Heart left ventricle (tissue), 16 donors: ENCODE results near the gene LRP5. TPM values are rescaled to one million over a fixed set of nuclear protein-coding genes. Genes with fewer than 3 reads are reported as not detected.

Experiments used
- ATAC-seq, 4 donors: fragments of 200-7000 bp; cut with Tn5 transposase; one replicate each; pipeline ENCODE4 v1.9.1; 2020 to 2022; ENCODE audit warnings: moderate library complexity in 4 of 4, mild to moderate bottlenecking in 3 of 4, moderate number of reproducible peaks in 1 of 4
- DNase-seq, 5 donors: peaks; one replicate each; pipeline ENCODE4 v3.0.0-alpha.2; 2020
- H3K27ac ChIP-seq, 12 donors: fragments of 200-600 bp; sonication (generic) in 4 of 12; one replicate each; pipeline versions ENCODE4 v1.5.0 to v1.8.0; 2016 to 2022; ENCODE audit warnings: mild to moderate bottlenecking in 2 of 12
- H3K27me3 ChIP-seq, 9 donors: fragments of 200-600 bp; sonication (generic) in 2 of 9; one replicate each; pipeline versions ENCODE4 v1.5.1 to v1.8.0; 2016 to 2022; ENCODE audit warnings: mild to moderate bottlenecking in 3 of 9
- H3K36me3 ChIP-seq, 9 donors: fragments of 200-600 bp; sonication (generic) in 2 of 9; one replicate each; pipeline versions ENCODE4 v1.5.0 to v1.8.0; 2018 to 2022; ENCODE audit warnings: mild to moderate bottlenecking in 2 of 9
- H3K4me1 ChIP-seq, 12 donors: fragments of 200-600 bp; sonication (generic) in 4 of 12; one replicate each; pipeline versions ENCODE4 v1.5.0 to v1.8.0; 2016 to 2022; ENCODE audit warnings: mild to moderate bottlenecking in 3 of 12
- H3K4me3 ChIP-seq, 12 donors: fragments of 200-600 bp; sonication (generic) in 4 of 12; one replicate each; pipeline versions ENCODE4 v1.5.0 to v1.8.0; 2017 to 2022; ENCODE audit warnings: mild to moderate bottlenecking in 9 of 12, moderate library complexity in 4 of 12
- H3K9me3 ChIP-seq, 12 donors: fragments of 200-600 bp; sonication (generic) in 4 of 12; one replicate each; pipeline versions ENCODE4 v1.5.0 to v1.8.0; 2016 to 2022; ENCODE audit warnings: mild to moderate bottlenecking in 1 of 12
- POLR2A ChIP-seq, 2 donors: fragments of 450-650 bp; IDR thresholded peaks; one replicate each; pipeline ENCODE4 v1.6.1; 2017; ENCODE audit warnings: antibody characterized with exemption in 2 of 2, mild to moderate bottlenecking in 2 of 2, moderate library complexity in 2 of 2
- WGBS, 4 donors: extraction: QIAGEN DNeasy Blood & Tissue Kit in 2 of 4; methylation state at CpG; one replicate each; pipeline versions ENCODE4 v1.1.5 to v1.1.7; 2013 to 2018; 5-methylcytosine and 5-hydroxymethylcytosine counted together
- intact Hi-C, 10 donors: fragments of 100-400 bp; cut with DNase I; formaldehyde crosslinking; loops; one replicate each; pipeline versions ENCODE4 v1.11.1 to v1.14.2; 2022
- polyA plus RNA-seq, 2 donors: library from polyadenylated mRNA; stranded (reverse); fragments of 200-250 nt; gene quantifications; one replicate each; pipeline ENCODE4 v1.2.3, GENCODE V29; 2013
- total RNA-seq, 9 donors: library from RNA; depleted of rRNA in 2 of 9; stranded (reverse); fragments of >200 nt in 2 of 9; fragmentation: NEBNext Ultra II Directional in 3 of 9; extraction: Animal tissue kit (Norgen Biotek cat#: 25700) in 3 of 9; gene quantifications; one replicate each; pipeline versions ENCODE4 v1.1.0 to v1.2.4, GENCODE V29; 2016 to 2023
- TF ChIP-seq, protein P1 (sequence below), 12 donors: fragments of 200-600 bp; sonication (generic) in 4 of 12; IDR thresholded peaks; one replicate each; pipeline versions ENCODE4 v1.5.0 to v1.8.0; 2018 to 2022; ENCODE audit warnings: antibody characterized with exemption in 12 of 12, mild to moderate bottlenecking in 5 of 12
- donor health status: ischemic (EF 13 %, LVEDD 7.1; RV severe dilation, severe dysfunction).
- donor health status: healthy with polysubstance abuse.
- donor health status: DM: no; HTN: yes; CAD: no.
- donor health status: DM: no; HTN: no; CAD: no.
- donor health status: ischemic (EF 25% LVEDD 6.9; RV normal size, moderate dysfunction).
- donor health status: ischemic (EF 25% LVEDD 5.7; RV mildly dilated, moderate dysfunction).
- donor health status: healthy.
- donor health status: DM: yes; HTN: yes; CAD: no.
- donor health status: ischemic (EF 35%, LVEDD 5.7; RV mildly dilated, moderate dysfunction).
- donor health status: nonischemic (EF 11% LVEDD 7.7; RV severe dilation, severe dysfunction).
- donor health status: DM: yes; HTN: yes; CAD: no.
- donor health status: PGD.
- donor health status: ischemic (EF 29% LVEDD 5.4; RV normal size, mild dysfunction).
- donor health status: nonischemic (EF 23%, LVEDD 6.1; RV moderate dilation, normal function).

Gene LRP5
- total and polyA plus RNA-seq, 11 donors: 30.2 to 62.5 (median 39.8) TPM

DNA sequence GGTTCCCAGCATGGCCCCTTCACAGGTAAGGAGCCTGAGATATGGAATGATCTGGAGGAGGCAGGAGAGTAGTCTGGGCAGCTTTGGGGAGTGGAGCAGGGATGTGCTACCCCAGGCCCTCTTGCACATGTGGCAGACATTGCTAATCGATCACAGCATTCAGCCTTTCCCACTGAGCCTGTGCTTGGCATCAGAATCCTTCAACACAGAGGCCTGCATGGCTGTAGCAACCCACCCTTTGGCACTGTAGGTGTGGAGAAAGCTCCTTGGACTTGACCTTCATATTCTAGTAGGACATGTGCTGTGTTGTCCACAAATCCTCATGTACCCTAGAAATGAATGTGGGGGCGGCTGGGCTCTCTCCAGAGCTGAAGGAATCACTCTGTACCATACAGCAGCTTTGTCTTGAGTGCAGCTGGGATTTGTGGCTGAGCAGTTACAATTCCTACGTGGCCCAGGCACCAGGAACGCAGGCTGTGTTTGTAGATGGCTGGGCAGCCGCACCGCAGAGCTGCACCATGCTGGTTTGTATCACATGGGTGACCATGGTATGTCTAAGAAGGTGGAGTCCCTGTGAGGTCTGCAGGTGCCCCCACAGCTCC lies 126.4 kb downstream of the LRP5 start:
- no peak for ATAC-seq
- 72 to 90% (median 81%) methylated on average over 6 of the region's 6 CpGs for whole genome bisulfite sequencing, 4 donors
- intact Hi-C loops: no loop called here
- no peak overlapping the region for H3K4me3 ChIP-seq
- H3K4me1 ChIP-seq: peaks cover 3 to 27% (median 20%) of the 10 kb centered on the region in 12 donors
- H3K36me3 ChIP-seq: peaks cover 0 to 87% (median 67%) of the 10 kb centered on the region in 9 donors
- no peaks in the 10 kb centered on the region for H3K27me3 ChIP-seq
- no peak for TF ChIP-seq POLR2A (IDR thresholded peaks at IDR 0.05)
- TF ChIP-seq, protein P1, sequence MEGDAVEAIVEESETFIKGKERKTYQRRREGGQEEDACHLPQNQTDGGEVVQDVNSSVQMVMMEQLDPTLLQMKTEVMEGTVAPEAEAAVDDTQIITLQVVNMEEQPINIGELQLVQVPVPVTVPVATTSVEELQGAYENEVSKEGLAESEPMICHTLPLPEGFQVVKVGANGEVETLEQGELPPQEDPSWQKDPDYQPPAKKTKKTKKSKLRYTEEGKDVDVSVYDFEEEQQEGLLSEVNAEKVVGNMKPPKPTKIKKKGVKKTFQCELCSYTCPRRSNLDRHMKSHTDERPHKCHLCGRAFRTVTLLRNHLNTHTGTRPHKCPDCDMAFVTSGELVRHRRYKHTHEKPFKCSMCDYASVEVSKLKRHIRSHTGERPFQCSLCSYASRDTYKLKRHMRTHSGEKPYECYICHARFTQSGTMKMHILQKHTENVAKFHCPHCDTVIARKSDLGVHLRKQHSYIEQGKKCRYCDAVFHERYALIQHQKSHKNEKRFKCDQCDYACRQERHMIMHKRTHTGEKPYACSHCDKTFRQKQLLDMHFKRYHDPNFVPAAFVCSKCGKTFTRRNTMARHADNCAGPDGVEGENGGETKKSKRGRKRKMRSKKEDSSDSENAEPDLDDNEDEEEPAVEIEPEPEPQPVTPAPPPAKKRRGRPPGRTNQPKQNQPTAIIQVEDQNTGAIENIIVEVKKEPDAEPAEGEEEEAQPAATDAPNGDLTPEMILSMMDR (IDR thresholded peaks at IDR 0.05): no peak
- H3K27ac ChIP-seq: peak overlapping the region in 2 of 12 donors; percentile 66 to 78
- H3K9me3 ChIP-seq: no peaks in the 10 kb centered on the region
- peak in 1 of 5 donors; percentile 9 for DNase-seq

DNA sequence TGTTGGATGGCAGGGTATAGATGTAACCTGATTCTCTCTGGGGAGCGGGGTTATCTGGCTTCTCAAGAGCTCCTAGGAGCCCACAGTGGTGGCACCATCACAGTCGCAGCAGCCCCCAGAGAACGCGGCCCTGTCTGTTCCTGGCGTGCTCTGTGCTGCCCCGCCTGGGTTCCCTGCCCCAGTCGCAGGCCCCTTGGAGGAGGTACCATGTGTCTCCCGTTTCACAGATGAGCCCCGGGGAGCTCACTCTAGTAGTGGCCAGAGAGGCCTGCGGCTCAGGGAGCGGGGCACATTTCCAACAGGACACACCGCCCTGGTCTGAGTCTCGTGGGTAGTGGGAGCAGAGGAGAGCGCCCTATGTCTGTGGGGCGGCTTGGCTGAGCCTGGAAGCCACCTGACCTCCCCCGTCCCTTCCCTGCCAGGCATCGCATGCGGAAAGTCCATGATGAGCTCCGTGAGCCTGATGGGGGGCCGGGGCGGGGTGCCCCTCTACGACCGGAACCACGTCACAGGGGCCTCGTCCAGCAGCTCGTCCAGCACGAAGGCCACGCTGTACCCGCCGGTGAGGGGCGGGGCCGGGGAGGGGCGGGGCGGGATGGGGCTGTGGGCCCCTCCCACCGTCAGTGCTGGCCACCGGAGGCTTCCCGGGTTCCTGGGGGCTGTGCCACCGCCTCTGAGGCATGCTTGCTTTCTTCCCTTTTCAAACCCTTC lies 127.1 kb downstream of the LRP5 start:
- Histone ChIP-seq H3K4me3 (no peak overlapping the region), H3K9me3 (no peaks in the 10 kb centered on the region), H3K36me3 (peaks cover 0 to 81% (median 60%) of the 10 kb centered on the region in 9 donors), H3K27ac (peak overlapping the region in 2 of 12 donors; percentile 1 to 19), H3K27me3 (no peaks in the 10 kb centered on the region), H3K4me1 (peaks cover 3 to 27% (median 20%) of the 10 kb centered on the region in 12 donors)
- no peak for TF ChIP-seq POLR2A (IDR thresholded peaks at IDR 0.05)
- TF ChIP-seq, protein P1 (IDR thresholded peaks at IDR 0.05): no peak
- WGBS, 4 donors: 74 to 84% (median 76%) methylated on average over 5 to 38 of the region's 38 CpGs
- no peak for DNase-seq
- intact Hi-C loops: loop anchor here in 5 of 10 donors (10.0 kb wide), 3 partner anchors 45 to 145 kb away; no protein-coding TSS in a partner anchor
- no peak for ATAC-seq

- Histone ChIP-seq H3K27ac (peak overlapping the region in 1 of 12 donors; percentile 34), H3K9me3 (no peaks in the 10 kb centered on the region), H3K36me3 (peaks cover 0 to 74% (median 53%) of the 10 kb centered on the region in 9 donors), H3K4me1 (peaks cover 3 to 24% (median 20%) of the 10 kb centered on the region in 12 donors), H3K4me3 (no peak overlapping the region), H3K27me3 (no peaks in the 10 kb centered on the region)
- DNase-seq: no peak
- ATAC-seq: no peak
- WGBS, 4 donors: 87 to 92% (median 90%) methylated on average over 8 of the region's 8 CpGs
- no peak for TF ChIP-seq POLR2A (IDR thresholded peaks at IDR 0.05)
- TF ChIP-seq, protein P1 (IDR thresholded peaks at IDR 0.05): no peak
- intact Hi-C loops: loop anchor here in 5 of 10 donors (10.0 kb wide), 3 partner anchors 45 to 145 kb away; no protein-coding TSS in a partner anchor
Measured at GRCh38 chr11:68440224-68440623, 127.8 kb downstream of the LRP5 start.
